SKM-1 (cell line): ENCODE measurements around the gene PSMD9.

Source experiments
- DNase-seq: peaks from one replicate; lab custom pipeline; 2025; ENCODE audit not compliant: unreplicated experiment; lab: John Stamatoyannopoulos, UW

The PSMD9 gene

DNA sequence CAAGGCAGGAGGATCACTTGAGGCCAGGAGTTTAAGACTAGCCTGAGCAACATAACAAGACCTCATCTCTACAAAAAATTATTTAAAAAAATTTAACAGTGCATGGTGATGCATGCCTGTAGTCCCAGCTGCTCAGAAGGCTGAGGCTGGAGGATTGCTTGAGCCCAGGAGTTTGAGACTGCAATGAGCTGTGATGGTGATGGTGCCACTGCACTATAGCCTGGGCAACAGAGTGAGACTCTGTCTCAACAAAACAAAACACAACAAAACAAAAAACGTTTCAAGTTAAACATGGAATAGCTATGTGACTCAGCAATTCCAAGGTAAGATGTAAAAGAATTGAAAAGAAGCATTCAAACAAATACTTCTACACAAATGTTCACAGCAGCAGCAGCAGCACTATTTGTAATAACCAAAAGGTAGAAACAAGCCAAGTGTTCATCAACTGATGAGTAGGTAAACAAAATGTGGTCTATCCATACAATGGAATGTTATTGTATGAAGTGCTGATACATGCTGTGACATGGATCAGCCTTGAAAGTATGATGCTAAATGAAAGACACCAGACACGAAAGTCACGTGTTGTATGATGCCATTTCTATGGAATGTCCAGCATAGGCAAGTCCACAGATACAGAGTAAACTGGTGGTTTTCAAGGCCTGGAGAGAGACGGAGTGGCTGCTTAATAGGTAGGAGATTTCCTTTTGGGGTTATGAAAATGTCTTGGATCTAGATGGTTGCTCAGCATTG is 61.2 kb downstream of the PSMD9 start:
- no peak for DNase-seq

- no peak for DNase-seq
Observed at GRCh38 chr12:121953117-121953692, 64.6 kb downstream of the PSMD9 start.

GRCh38 chr12:121953695-121954094 is 65.1 kb downstream of the PSMD9 start:
- no peak for DNase-seq

DNA sequence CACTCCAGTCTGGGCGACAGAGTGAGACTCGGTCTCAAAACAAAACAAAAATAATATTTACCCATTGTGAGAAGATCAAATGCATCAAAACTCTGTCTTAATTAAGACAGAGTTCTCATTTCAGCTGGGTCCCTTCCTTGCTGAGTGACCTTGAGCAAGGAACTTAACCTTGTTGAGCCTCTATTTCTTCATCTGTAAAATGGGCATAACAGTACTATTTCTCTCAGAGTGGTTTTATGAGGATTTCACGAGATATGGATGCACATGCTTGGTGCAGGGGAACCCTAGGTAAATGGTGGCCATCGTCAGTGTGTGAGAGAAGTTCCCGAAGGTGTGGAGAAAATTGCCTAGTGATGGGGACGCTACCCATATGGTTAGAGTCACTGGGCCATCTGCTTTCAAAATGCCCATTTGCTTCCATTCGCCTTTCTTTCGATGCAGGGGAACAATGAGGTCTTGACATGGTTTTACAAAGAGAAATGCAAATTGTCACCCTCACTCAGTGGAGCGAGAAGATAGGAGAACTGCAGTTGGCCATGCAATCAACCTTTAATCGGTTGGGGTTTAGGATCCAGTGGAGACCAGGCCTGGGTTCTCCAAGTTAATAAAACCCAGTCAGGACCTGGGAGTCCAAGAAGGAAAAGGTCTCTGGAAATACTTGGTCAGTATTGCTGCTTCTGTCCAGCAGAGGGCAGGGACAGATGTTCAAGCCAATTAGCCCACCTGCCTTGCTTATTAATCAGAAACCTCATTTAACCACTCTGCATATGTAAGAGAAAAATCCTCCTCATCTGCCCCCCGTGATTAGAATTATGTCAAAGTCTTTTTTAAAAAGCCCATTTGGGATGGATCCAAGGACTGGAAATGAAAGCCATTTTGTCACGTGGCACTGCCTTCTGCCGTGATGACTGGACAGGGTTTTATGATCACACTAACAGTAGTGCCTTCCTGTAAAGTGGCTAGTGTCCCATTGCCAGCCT is 67.0 kb downstream of the PSMD9 start:
- DNase-seq: no peak

GRCh38 chr12:121957861-121958515 is 69.4 kb downstream of the PSMD9 start:
- no peak for DNase-seq

GRCh38 chr12:121958541-121959240 is 70.1 kb downstream of the PSMD9 start:
- no peak for DNase-seq

DNA sequence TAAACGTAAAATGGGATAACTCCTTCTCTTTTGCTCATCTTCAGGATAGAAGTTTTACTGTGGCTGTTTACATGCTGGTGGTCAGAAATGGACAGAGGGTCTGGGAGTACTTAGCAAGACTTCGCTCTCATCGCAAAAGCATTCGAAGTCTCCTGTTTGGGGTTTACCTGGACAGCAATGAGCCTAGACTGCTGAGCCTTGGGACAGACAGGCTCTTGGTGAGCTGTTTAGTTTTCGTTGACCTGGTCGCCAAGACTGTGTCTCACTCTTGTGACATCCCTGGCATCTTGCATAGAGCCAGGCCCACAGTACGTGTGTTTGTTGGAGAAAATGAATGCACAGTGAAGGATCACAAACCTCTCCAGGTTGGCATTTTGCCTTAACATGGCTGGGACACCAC is 72.0 kb downstream of the PSMD9 start:
- DNase-seq: no peak

GRCh38 chr12:121961195-121961879 is 72.7 kb downstream of the PSMD9 start:
- DNase-seq: no peak

DNA sequence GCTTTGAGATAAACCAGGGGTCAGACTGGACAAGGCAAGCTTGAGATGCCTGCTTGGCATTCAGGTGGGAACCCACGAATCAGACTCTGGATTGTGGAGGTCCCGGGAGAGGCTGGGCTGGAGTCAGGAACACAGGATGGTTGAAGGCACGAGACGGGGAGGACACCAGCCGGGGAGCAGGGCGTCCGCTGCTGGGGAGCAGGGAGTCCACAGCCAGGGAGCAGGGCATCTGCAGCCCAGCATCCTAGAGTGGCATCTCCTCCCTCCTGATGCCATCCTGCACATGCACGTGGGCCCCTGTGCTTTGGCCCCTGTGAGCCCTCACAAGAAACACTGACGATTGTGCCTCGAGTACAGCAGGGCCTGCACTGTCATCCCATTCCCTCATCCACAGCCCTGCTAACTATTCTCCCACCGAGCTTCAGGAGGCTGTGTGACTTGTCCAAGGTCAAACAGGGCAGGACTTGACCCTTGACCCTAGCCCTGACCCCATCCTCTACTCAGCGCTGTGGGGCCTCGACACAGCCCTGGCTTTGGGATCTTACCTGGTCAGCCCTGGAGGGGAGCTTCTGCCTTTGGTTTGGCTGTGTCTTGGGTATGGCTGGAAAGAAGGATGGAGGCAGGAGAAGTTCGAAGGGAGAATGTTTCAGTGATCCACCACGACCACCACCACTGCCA is 74.9 kb downstream of the PSMD9 start:
- no peak for DNase-seq

GRCh38 chr12:121964813-121965643 is 76.4 kb downstream of the PSMD9 start:
- no peak for DNase-seq

DNA sequence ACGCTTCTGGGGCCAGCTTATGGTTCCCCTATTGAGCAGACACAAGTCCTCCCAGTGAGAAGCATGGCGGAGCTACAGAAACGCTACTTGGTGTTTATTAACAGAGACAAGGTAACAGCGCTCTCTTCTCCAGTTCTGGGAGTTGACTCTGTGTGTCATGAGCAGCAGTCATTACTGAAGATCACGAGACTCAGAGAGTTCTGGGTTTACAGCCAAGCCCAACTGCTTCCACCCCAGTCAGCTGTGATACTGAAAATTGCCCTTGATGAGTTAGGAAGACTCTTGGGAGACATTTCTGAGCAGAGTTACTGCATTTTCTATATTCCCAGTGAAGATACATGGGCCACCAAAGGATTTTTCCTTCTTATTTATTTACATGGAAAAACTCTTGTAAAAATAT is 78.4 kb downstream of the PSMD9 start:
- DNase-seq: no peak
